Prostate gland (tissue), 2 donors: ENCODE results near the gene GPRIN3. TPM values are rescaled to one million over a fixed set of nuclear protein-coding genes. Genes with fewer than 3 reads are reported as not detected.

Experiments
- DNase-seq: peaks from one replicate; pipeline ENCODE4 v3.0.0-alpha.2; 2019; ENCODE audit warnings: low spot score
- H3K27ac ChIP-seq, 2 donors: fragments of 200-600 bp; sonication (generic); 2 replicates each; pipeline ENCODE4 v1.5.1; 2017 to 2019
- H3K27me3 ChIP-seq: fragments of 200-600 bp; sonication (generic); replicated peaks from 2 replicates; pipeline ENCODE4 v1.5.1; 2019; ENCODE audit not compliant: insufficient read depth
- H3K36me3 ChIP-seq, 2 donors: fragments of 200-600 bp; sonication (generic); 1 replicate in 1 of 2; 2 replicates in 1 of 2; pipeline versions ENCODE4 v1.5.1 to v1.8.1; 2017 to 2019
- H3K4me1 ChIP-seq: fragments of 200-600 bp; sonication (generic); replicated peaks from 2 replicates; pipeline ENCODE4 v1.5.1; 2019
- H3K4me3 ChIP-seq, 2 donors: fragments of 200-600 bp; sonication (generic); 2 replicates each; pipeline ENCODE4 v1.5.1; 2017 to 2019
- H3K9me3 ChIP-seq: fragments of 200-600 bp; sonication (generic); 2 replicates; pipeline ENCODE4 v1.5.1; 2017
- CTCF ChIP-seq, 4 experiments: fragments of 200-600 bp in 2 of 4; fragments of 450-650 bp in 2 of 4; sonication (generic) in 2 of 4; IDR thresholded peaks; 1 replicate in 3 of 4; 2 replicates in 1 of 4; pipeline ENCODE4 v1.5.1; 2016 to 2019; ENCODE audit warnings: antibody characterized with exemption in 4 of 4, mild to moderate bottlenecking in 2 of 4, moderate library complexity in 2 of 4
- POLR2A ChIP-seq: fragments of 450-650 bp; IDR thresholded peaks from one replicate; pipeline ENCODE4 v1.6.1; 2016; ENCODE audit warnings: antibody characterized with exemption, mild to moderate bottlenecking
- POLR2AphosphoS5 ChIP-seq: sonication (generic); formaldehyde crosslinking; IDR thresholded peaks from one replicate; pipeline ENCODE4 v1.6.1; 2017; ENCODE audit warnings: antibody characterized with exemption
- WGBS: methylation state at CpG from one replicate; pipeline ENCODE4 v1.1.5; 2018; 5-methylcytosine and 5-hydroxymethylcytosine counted together
- intact Hi-C: fragments of 100-400 bp; cut with DNase I; formaldehyde crosslinking; loops from one replicate; pipeline ENCODE4 v1.14.2; 2022
- total RNA-seq, 2 donors: library from RNA; depleted of rRNA; stranded (reverse); fragments of >200 nt; gene quantifications; one replicate each; pipeline ENCODE4 v1.1.0, GENCODE V29; 2016

Gene GPRIN3
- total RNA-seq, 2 donors from 2014 or later = 0.77 to 2.4 TPM

- WGBS = 65% methylated on average over 10 of the region's 10 CpGs
- no peaks in the 10 kb centered on the region for H3K27me3 ChIP-seq
- H3K9me3 ChIP-seq = no peaks in the 10 kb centered on the region
- intact Hi-C loops = no loop called here
- no peak for DNase-seq
- no peak for TF ChIP-seq POLR2A
- no peak for TF ChIP-seq POLR2AphosphoS5
- TF ChIP-seq CTCF (IDR thresholded peaks at IDR 0.05) = no peak
- H3K27ac ChIP-seq = no peak overlapping the region
- no peak overlapping the region for H3K4me3 ChIP-seq
- H3K4me1 ChIP-seq = no peaks in the 10 kb centered on the region
- H3K36me3 ChIP-seq = no peaks in the 10 kb centered on the region
Observed at GRCh38 chr4:89299153-89299791, 8.3 kb downstream of the GPRIN3 start.

- no peaks in the 10 kb centered on the region for H3K9me3 ChIP-seq
- TF ChIP-seq CTCF (IDR thresholded peaks at IDR 0.05) (no peak), POLR2AphosphoS5 (no peak), POLR2A (no peak)
- no peak overlapping the region for H3K27ac ChIP-seq
- 34% methylated on average over 2 of the region's 2 CpGs for WGBS
- H3K36me3 ChIP-seq = no peaks in the 10 kb centered on the region
- no peak overlapping the region for H3K4me3 ChIP-seq
- H3K27me3 ChIP-seq = no peaks in the 10 kb centered on the region
- H3K4me1 ChIP-seq = no peaks in the 10 kb centered on the region
- intact Hi-C loops = no loop called here
- no peak for DNase-seq
Observed at GRCh38 chr4:89298788-89299152, 8.8 kb downstream of the GPRIN3 start.

- intact Hi-C loops = no loop called here
- Histone ChIP-seq H3K27me3 (no peaks in the 10 kb centered on the region), H3K9me3 (no peaks in the 10 kb centered on the region), H3K27ac (no peak overlapping the region), H3K36me3 (no peaks in the 10 kb centered on the region), H3K4me3 (no peak overlapping the region), H3K4me1 (no peaks in the 10 kb centered on the region)
- WGBS = 88% methylated on average over 2 of the region's 2 CpGs
- no peak for DNase-seq
- TF ChIP-seq POLR2A = no peak
- no peak for TF ChIP-seq CTCF (IDR thresholded peaks at IDR 0.05)
- no peak for TF ChIP-seq POLR2AphosphoS5
Observed at GRCh38 chr4:89298155-89298554, 9.4 kb downstream of the GPRIN3 start.

GRCh38 chr4:89296896-89297295 is 10.7 kb downstream of the GPRIN3 start:
- TF ChIP-seq POLR2AphosphoS5 = no peak
- TF ChIP-seq POLR2A = no peak
- no peak for TF ChIP-seq CTCF (IDR thresholded peaks at IDR 0.05)
- 78% methylated on average over 2 of the region's 2 CpGs for WGBS

GRCh38 chr4:89296399-89296798 is 11.2 kb downstream of the GPRIN3 start:
- TF ChIP-seq POLR2AphosphoS5 (no peak), POLR2A (no peak), CTCF (IDR thresholded peaks at IDR 0.05) (no peak)
- Histone ChIP-seq H3K27me3 (no peaks in the 10 kb centered on the region), H3K4me3 (no peak overlapping the region), H3K27ac (no peak overlapping the region), H3K4me1 (no peaks in the 10 kb centered on the region), H3K9me3 (no peaks in the 10 kb centered on the region), H3K36me3 (no peaks in the 10 kb centered on the region)
- DNase-seq = no peak
- 71% methylated on average over 1 of the region's 1 CpG for WGBS
- intact Hi-C loops = no loop called here

More at GRCh38 chr4:89296896-89297295, 10.7 kb downstream of the GPRIN3 start:
- no peaks in the 10 kb centered on the region for H3K27me3 ChIP-seq
- H3K36me3 ChIP-seq = no peaks in the 10 kb centered on the region
- intact Hi-C loops = no loop called here
- no peaks in the 10 kb centered on the region for H3K4me1 ChIP-seq
- H3K4me3 ChIP-seq = no peak overlapping the region
- no peak overlapping the region for H3K27ac ChIP-seq
- DNase-seq = no peak
- H3K9me3 ChIP-seq = no peaks in the 10 kb centered on the region
